Kidney capillary endothelial cell (primary cell): ENCODE results near the gene CREBL2.

Experiments used
- DNase-seq: peaks from one replicate; pipeline ENCODE4 v3.0.0-alpha.2; 2018; ENCODE audit warnings: low spot score

The CREBL2 gene

GRCh38 chr12:12681061-12681765 is 69.5 kb downstream of the CREBL2 start:
- no peak for DNase-seq

GRCh38 chr12:12682284-12682683 is 70.6 kb downstream of the CREBL2 start:
- no peak for DNase-seq

GRCh38 chr12:12683136-12683697 is 71.5 kb downstream of the CREBL2 start:
- DNase-seq, result no peak

- DNase-seq, result no peak
These were observed 72.0 kb downstream of the CREBL2 start for GRCh38 chr12:12683725-12684124.

- DNase-seq, result no peak
These were observed 72.9 kb downstream of the CREBL2 start for GRCh38 chr12:12684375-12685106.

- DNase-seq, result no peak
These were observed 73.6 kb downstream of the CREBL2 start for GRCh38 chr12:12685305-12685704.

- DNase-seq, result no peak
These were observed 74.8 kb downstream of the CREBL2 start for GRCh38 chr12:12686472-12686871.

- DNase-seq, result no peak
These were observed 75.2 kb downstream of the CREBL2 start for GRCh38 chr12:12686925-12687324.

- no peak for DNase-seq
These were observed 78.1 kb downstream of the CREBL2 start for GRCh38 chr12:12689647-12690300.

GRCh38 chr12:12691549-12691948 is 79.9 kb downstream of the CREBL2 start:
- DNase-seq, result no peak

- no peak for DNase-seq
These were observed 81.5 kb downstream of the CREBL2 start for GRCh38 chr12:12693111-12693671.
